ENCODE results near the gene LTBP1. TPM values are rescaled to one million over a fixed set of nuclear protein-coding genes. Genes with fewer than 3 reads are reported as not detected.

Gene LTBP1
- total RNA-seq, 1 donor, result 33.7 TPM

DNA sequence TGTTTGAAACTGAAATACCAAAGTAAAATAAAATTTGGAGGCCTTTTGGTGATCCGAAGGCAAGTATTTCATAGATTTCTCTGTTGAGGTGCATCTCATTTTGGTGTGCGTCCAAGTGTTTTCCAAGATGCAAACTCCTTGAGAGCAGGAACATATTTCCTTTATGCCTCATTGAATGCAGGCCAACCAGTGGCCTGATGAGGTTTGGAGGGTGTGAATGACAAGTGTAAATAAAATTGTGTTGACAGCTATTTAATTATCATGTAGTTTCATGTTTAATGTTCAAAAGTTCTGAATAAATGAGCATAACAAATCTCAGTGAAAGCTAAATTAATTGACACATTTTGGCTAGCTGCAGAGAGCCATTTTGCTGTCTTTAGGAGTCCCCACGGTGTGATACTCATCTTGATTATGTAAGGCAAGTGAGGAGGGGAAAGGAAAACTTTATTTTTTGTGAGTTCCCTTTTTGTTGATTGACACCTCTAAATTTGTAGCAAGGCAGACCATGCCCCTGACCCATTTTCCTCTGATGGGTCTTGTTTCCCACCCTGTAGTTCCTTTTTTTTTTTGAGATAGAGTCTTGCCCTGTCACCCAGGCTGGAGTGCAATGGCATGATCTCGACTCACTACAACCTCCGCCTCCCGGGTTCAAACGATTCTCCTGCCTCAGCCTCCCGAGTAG lies 6.3 kb upstream of the LTBP1 start:
- DNase-seq (ENCODE audit: low read depth), result no peak
- TF ChIP-seq, protein P1, sequence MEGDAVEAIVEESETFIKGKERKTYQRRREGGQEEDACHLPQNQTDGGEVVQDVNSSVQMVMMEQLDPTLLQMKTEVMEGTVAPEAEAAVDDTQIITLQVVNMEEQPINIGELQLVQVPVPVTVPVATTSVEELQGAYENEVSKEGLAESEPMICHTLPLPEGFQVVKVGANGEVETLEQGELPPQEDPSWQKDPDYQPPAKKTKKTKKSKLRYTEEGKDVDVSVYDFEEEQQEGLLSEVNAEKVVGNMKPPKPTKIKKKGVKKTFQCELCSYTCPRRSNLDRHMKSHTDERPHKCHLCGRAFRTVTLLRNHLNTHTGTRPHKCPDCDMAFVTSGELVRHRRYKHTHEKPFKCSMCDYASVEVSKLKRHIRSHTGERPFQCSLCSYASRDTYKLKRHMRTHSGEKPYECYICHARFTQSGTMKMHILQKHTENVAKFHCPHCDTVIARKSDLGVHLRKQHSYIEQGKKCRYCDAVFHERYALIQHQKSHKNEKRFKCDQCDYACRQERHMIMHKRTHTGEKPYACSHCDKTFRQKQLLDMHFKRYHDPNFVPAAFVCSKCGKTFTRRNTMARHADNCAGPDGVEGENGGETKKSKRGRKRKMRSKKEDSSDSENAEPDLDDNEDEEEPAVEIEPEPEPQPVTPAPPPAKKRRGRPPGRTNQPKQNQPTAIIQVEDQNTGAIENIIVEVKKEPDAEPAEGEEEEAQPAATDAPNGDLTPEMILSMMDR (IDR thresholded peaks at IDR 0.05; ENCODE audit: insufficient read depth, low read depth, low read length), result no peak
- no peak overlapping the region for H3K4me3 ChIP-seq (ENCODE audit: low read depth, low read length)

DNA sequence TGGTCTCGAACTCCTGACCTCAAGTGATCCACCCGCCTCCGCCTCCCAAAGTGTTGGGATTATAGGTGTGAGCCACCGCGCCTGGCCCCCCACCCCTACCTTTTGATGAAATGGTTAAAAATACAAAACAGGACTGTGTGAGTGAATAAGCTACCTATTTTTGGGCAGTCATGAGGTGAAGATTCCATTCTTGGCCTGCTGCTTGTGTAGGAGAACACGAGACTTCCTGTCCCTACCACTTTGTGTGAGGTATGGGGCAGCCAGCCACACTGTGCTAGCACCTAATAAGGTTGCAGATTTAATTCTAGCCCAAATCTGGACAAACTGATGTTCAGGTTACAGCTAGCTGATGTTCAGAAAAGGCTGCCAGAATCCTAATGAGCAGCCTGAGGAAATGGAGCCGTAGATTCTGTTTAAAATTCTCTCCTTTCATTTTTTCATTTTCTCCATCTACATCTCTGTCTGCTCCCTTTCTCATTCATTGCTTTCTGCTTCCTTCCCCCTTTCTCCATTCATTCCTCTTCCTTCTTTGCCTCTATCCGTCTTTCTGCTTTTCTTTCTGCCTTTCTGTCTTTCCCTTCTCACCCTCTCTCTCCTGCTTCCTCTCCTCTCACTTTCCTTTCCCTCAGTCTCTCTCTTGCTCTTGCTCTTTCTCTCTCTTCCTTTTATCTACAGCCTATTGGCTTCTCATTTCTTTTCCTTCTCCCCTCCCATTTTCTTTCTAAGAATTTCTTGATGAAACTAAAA lies 4.6 kb upstream of the LTBP1 start:
- TF ChIP-seq, protein P1 (IDR thresholded peaks at IDR 0.05; ENCODE audit: insufficient read depth, low read depth, low read length), result no peak
- DNase-seq (ENCODE audit: low read depth), result no peak

DNA sequence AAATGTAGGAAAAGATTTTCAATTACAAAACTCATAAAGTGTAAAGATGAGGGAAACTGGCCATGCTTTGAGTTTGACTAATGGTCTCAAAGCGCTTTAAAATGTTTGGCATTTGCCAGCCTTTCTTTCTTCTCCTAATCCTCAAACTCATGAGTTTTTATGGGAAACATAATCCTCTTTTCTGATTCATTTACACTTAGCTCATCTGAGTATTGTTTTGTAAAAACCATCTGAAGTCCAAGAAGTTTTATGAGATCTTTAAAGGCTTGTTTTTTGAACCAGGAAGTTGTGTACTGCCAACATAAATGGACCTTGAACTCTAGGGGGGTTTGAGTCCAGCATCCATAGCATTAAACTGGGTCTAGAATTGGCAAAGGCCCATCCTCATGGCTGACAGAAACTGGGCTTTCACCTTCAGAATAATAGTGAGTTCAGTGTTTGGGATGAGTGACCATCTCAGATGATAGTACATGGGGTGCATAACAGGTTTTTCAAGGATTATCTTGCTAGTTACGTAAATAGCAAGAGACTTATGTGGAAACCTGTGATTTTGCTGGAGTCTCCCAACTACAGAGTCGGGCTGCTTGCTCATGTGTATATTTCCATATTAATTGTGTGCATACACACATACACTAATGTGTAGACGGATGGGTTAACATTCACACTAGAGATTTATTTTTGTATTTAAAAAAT lies 3.8 kb upstream of the LTBP1 start:
- DNase-seq (ENCODE audit: low read depth), result no peak
- no peak overlapping the region for H3K4me3 ChIP-seq (ENCODE audit: low read depth, low read length)
- TF ChIP-seq, protein P1 (IDR thresholded peaks at IDR 0.05; ENCODE audit: insufficient read depth, low read depth, low read length), result no peak

More for the DNA sequence above, 4.6 kb upstream of the LTBP1 start:
- H3K4me3 ChIP-seq (ENCODE audit: low read depth, low read length), result no peak overlapping the region

DNA sequence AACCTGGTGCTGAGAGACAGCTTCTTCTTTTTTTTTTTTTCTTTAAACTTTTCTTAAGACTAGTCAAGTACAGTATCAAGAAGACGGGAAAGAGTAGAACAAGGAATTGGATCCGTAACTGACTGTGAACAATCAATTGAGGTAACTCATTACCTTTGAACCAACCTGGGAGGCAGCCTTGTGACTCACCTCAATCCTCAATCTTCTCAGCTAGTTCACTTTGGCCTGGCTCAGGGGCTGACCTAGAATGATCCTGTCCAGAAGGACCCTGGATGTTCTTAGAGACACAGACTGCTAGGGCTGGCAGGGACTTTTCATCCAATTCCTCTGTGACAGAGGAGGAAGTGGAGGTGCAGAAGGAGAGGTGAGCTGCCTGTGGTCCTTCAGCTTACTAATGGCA lies 1.5 kb upstream of the LTBP1 start:
- DNase-seq (ENCODE audit: low read depth), result no peak
- no peak overlapping the region for H3K4me3 ChIP-seq (ENCODE audit: low read depth, low read length)
- TF ChIP-seq, protein P1 (IDR thresholded peaks at IDR 0.05; ENCODE audit: insufficient read depth, low read depth, low read length), result no peak

DNA sequence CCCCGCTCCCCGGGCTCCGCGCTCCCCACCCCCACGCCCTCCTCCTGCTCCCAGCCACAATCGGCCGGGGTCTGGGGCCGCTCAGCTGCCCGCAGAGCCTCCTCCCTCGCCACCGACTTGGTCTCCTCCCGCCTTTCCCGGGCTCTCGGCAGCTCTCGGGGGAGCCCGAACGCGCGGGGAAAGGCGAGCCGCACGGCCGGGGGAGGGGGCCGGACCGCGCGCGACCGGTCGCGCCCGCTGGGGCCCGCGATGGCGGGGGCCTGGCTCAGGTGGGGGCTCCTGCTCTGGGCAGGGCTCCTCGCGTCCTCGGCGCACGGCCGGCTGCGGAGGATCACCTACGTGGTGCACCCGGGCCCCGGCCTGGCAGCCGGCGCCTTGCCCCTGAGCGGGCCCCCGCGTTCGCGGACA lies 327 bp downstream of the LTBP1 start:
- DNase-seq (ENCODE audit: low read depth), result no peak
- TF ChIP-seq, protein P1 (IDR thresholded peaks at IDR 0.05; ENCODE audit: insufficient read depth, low read depth, low read length), result no peak
- H3K4me3 ChIP-seq (ENCODE audit: low read depth, low read length), result peak overlapping the region; percentile 78

DNA sequence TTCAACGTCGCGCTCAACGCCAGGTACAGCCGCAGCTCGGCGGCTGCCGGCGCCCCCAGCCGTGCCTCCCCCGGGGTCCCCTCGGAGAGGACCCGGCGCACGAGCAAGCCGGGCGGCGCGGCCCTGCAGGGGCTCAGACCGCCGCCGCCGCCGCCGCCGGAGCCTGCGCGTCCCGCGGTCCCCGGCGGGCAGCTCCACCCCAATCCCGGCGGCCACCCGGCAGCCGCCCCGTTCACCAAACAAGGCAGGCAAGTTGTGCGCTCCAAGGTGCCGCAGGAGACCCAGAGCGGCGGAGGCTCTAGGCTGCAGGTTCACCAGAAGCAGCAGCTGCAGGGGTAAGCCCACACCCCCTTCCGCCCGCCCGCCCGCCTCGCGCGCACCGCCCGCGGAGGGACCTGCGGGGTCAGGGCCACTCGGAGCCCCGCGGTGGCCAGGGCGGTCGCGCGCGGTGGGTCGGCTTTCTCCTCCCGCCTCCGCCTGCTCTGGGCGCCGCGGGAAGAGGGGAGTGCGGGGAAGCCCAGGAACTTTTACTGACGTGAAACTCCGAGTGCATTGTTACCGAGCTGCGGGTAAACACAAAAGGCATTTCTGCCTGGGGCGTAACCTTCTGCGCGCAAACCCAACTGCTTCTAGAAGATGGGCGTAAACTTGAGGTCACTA lies 861 bp downstream of the LTBP1 start:
- peak; percentile 55 for DNase-seq (ENCODE audit: low read depth)
- TF ChIP-seq, protein P1 (IDR thresholded peaks at IDR 0.05; ENCODE audit: insufficient read depth, low read depth, low read length), result no peak
- peak overlapping the region; percentile 78 for H3K4me3 ChIP-seq (ENCODE audit: low read depth, low read length)
